K562 (cell line): ENCODE results near the gene PLRG1. TPM values are rescaled to one million over a fixed set of nuclear protein-coding genes. Genes with fewer than 3 reads are reported as not detected.

Experiments
- ARID2 ChIP-seq: fragments of 450-650 bp; IDR thresholded peaks from 2 replicates; pipeline ENCODE4 v1.6.1; 2017; ENCODE audit warnings: antibody characterized with exemption, mild to moderate bottlenecking
- CC2D1A ChIP-seq: fragments of 450-650 bp; IDR thresholded peaks from 2 replicates; pipeline ENCODE4 v1.6.1; 2017; ENCODE audit warnings: mild to moderate bottlenecking
- EWSR1 ChIP-seq: fragments of 450-650 bp; IDR thresholded peaks from 2 replicates; pipeline ENCODE4 v1.6.1; 2018; ENCODE audit warnings: borderline replicate concordance, mild to moderate bottlenecking, low read depth, moderate library complexity; ENCODE audit not compliant: partially characterized antibody
- GTF2F1 ChIP-seq: IDR thresholded peaks from 2 replicates; pipeline ENCODE4 v1.6.1; 2011; ENCODE audit warnings: low read depth, low read length, improper control_type of control experiment
- MEF2A ChIP-seq: IDR thresholded peaks from 2 replicates; pipeline ENCODE4 v1.6.1; 2011; ENCODE audit warnings: low read depth, mild to moderate bottlenecking, low read length, moderate library complexity; ENCODE audit not compliant: control insufficient read depth
- NCOA4 ChIP-seq: fragments of 450-650 bp; IDR thresholded peaks from 2 replicates; pipeline ENCODE4 v1.6.1; 2018; ENCODE audit warnings: mild to moderate bottlenecking; ENCODE audit not compliant: partially characterized antibody
- RBM17 ChIP-seq: fragments of 200-400 bp; formaldehyde crosslinking; IDR thresholded peaks from 2 replicates; pipeline ENCODE4 v1.6.1; 2017; ENCODE audit warnings: low read depth, mild to moderate bottlenecking, low read length, borderline replicate concordance
- YY1 ChIP-seq, 3 experiments: IDR thresholded peaks; 2 replicates each; pipeline ENCODE4 v1.6.1; 2011; ENCODE audit warnings: low read length in 2 of 3, mild to moderate bottlenecking in 2 of 3, moderate library complexity in 2 of 3, borderline replicate concordance in 1 of 3, control low read depth in 1 of 3, low read depth in 1 of 3; ENCODE audit not compliant: insufficient read depth in 3 of 3, insufficient replicate concordance in 2 of 3, control insufficient read depth in 1 of 3, insufficient read length in 1 of 3; ENCODE audit errors: extremely low read depth in 1 of 3
- ZSCAN32 ChIP-seq: fragments of 450-650 bp; formaldehyde crosslinking; IDR thresholded peaks from 2 replicates; pipeline ENCODE4 v1.4.0; 2020; ENCODE audit warnings: mild to moderate bottlenecking, moderate library complexity
- polyA plus RNA-seq, 8 experiments: library from polyadenylated mRNA; depleted of rRNA in 4 of 8; stranded (reverse) in 5 of 8; unstranded in 3 of 8; fragments of >200 nt; fragmentation: Nextera tagmentation in 2 of 8; fragmentation: Illumina TruSeq in 1 of 8; extraction: Ambion mirVana in 2 of 8; extraction: Trizol in 1 of 8; gene quantifications; 2 replicates each; pipeline versions ENCODE4 v1.2.1 to v1.2.3, GENCODE V29; 2011 to 2014; ENCODE audit warnings: inconsistent platforms in 1 of 8, missing spikeins in 1 of 8
- total RNA-seq, 7 experiments: library from RNA; depleted of rRNA in 6 of 7; stranded (reverse); fragments of >200 nt in 6 of 7; fragmentation: Illumina TruSeq in 2 of 7; extraction: Trizol in 2 of 7; gene quantifications; 2 replicates each; pipeline versions ENCODE4 v1.2.1 to v1.2.3, GENCODE V29; 2011 to 2021; ENCODE audit warnings: low replicate concordance in 1 of 7
- TF ChIP-seq, protein P1 (sequence below): fragments of 450-650 bp; formaldehyde crosslinking; IDR thresholded peaks from 2 replicates; pipeline ENCODE4 v1.4.0; 2020; ENCODE audit warnings: mild to moderate bottlenecking, moderate library complexity
- TF ChIP-seq, protein P2 (sequence below): sonication (generic); formaldehyde crosslinking; IDR thresholded peaks from 2 replicates; pipeline ENCODE4 v1.8.0; 2023; ENCODE audit warnings: missing genetic modification reagents, mild to moderate bottlenecking, borderline replicate concordance
- TF ChIP-seq, protein P3 (sequence below): fragments of 450-650 bp; IDR thresholded peaks from 2 replicates; pipeline ENCODE4 v1.6.1; 2016; ENCODE audit warnings: antibody characterized with exemption
- TF ChIP-seq, protein P4 (sequence below): sonication (generic); formaldehyde crosslinking; IDR thresholded peaks from 2 replicates; pipeline ENCODE4 v1.9.0; 2022; ENCODE audit warnings: mild to moderate bottlenecking, missing genetic modification reagents

PLRG1 gene
- total and polyA plus RNA-seq, 9 of the 15 experiments (the other 6 are each of a cell fraction or from before 2014, with no cell fraction given): 48.0 to 248 (median 120) TPM

DNA sequence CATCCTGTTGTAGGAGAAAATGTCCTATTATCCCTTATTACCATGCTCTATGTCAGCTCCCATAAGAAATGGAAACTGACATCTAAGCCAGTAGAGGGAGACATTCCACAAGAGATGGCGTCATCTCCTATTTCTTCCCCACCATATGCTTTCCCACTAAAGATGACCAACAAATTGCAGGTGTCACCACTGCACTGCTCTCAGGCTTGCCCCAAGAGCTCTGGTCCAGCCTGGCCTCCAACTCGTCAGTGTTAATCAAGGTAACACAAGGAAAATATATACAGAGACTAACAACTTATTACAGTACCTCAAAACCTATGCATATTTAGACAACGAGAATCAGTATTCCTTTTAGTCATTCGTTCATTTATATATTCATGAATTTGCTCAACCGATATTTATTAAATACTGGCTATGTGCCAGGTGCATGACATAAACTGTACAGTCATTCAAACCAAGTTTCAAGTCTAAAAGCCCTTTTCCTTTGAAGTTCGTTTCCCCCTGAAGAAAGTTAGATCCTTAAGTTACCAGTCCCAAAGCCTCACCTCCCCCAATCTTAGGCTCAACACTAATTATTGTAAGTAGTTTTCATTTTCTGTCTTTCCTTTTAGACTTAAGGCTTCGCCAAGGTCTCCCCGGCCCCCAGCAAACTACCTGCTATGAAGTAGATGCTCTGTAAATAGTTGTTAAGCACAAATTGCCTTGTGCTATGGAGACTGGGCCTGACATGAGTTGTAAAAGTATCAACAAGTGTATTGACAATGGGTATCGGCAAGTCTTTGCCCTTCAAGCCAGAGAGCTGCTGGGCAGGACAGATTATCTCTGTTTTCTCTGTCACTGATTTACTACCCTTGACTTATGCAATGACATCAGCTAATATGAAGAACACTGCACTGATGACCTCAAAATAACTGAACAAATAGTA is 9.6 kb upstream of the PLRG1 start (continued):
- TF ChIP-seq, protein P1, sequence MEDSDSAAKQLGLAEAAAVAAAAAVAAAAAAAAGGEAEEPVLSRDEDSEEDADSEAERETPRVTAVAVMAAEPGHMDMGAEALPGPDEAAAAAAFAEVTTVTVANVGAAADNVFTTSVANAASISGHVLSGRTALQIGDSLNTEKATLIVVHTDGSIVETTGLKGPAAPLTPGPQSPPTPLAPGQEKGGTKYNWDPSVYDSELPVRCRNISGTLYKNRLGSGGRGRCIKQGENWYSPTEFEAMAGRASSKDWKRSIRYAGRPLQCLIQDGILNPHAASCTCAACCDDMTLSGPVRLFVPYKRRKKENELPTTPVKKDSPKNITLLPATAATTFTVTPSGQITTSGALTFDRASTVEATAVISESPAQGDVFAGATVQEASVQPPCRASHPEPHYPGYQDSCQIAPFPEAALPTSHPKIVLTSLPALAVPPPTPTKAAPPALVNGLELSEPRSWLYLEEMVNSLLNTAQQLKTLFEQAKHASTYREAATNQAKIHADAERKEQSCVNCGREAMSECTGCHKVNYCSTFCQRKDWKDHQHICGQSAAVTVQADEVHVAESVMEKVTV: peak; percentile 78
- TF ChIP-seq RBM17 (no peak), ARID2 (no peak), GTF2F1 (no peak), MEF2A (0 out of 2 replicates have a peak, but pooled peaks have one; percentile 23), YY1 (IDR thresholded peaks at IDR 0.05; ENCODE audit: borderline replicate concordance in 1 of 3, control insufficient read depth in 1 of 3, extremely low read depth in 1 of 3, insufficient read depth in 3 of 3, insufficient read length in 1 of 3, insufficient replicate concordance in 2 of 3, low read depth in 1 of 3, low read length in 2 of 3) (peak in 1 of 3 experiments; percentile 28), EWSR1 (no peak), NCOA4 (no peak), CC2D1A (0 out of 2 replicates have a peak, but pooled peaks have one; percentile 42), ZSCAN32 (CRISPR knock-in tag) (no peak)
- TF ChIP-seq, protein P2, sequence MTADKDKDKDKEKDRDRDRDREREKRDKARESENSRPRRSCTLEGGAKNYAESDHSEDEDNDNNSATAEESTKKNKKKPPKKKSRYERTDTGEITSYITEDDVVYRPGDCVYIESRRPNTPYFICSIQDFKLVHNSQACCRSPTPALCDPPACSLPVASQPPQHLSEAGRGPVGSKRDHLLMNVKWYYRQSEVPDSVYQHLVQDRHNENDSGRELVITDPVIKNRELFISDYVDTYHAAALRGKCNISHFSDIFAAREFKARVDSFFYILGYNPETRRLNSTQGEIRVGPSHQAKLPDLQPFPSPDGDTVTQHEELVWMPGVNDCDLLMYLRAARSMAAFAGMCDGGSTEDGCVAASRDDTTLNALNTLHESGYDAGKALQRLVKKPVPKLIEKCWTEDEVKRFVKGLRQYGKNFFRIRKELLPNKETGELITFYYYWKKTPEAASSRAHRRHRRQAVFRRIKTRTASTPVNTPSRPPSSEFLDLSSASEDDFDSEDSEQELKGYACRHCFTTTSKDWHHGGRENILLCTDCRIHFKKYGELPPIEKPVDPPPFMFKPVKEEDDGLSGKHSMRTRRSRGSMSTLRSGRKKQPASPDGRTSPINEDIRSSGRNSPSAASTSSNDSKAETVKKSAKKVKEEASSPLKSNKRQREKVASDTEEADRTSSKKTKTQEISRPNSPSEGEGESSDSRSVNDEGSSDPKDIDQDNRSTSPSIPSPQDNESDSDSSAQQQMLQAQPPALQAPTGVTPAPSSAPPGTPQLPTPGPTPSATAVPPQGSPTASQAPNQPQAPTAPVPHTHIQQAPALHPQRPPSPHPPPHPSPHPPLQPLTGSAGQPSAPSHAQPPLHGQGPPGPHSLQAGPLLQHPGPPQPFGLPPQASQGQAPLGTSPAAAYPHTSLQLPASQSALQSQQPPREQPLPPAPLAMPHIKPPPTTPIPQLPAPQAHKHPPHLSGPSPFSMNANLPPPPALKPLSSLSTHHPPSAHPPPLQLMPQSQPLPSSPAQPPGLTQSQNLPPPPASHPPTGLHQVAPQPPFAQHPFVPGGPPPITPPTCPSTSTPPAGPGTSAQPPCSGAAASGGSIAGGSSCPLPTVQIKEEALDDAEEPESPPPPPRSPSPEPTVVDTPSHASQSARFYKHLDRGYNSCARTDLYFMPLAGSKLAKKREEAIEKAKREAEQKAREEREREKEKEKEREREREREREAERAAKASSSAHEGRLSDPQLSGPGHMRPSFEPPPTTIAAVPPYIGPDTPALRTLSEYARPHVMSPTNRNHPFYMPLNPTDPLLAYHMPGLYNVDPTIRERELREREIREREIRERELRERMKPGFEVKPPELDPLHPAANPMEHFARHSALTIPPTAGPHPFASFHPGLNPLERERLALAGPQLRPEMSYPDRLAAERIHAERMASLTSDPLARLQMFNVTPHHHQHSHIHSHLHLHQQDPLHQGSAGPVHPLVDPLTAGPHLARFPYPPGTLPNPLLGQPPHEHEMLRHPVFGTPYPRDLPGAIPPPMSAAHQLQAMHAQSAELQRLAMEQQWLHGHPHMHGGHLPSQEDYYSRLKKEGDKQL (CRISPR knock-in tag): no peak
- TF ChIP-seq, protein P3, sequence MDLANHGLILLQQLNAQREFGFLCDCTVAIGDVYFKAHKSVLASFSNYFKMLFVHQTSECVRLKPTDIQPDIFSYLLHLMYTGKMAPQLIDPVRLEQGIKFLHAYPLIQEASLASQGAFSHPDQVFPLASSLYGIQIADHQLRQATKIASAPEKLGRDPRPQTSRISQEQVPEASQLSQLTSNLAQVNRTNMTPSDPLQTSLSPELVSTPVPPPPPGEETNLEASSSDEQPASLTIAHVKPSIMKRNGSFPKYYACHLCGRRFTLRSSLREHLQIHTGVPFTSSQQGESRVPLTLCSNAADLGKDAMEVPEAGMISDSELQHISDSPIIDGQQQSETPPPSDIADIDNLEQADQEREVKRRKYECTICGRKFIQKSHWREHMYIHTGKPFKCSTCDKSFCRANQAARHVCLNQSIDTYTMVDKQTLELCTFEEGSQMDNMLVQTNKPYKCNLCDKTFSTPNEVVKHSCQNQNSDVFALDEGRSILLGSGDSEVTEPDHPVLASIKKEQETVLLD: no peak
- TF ChIP-seq, protein P4, sequence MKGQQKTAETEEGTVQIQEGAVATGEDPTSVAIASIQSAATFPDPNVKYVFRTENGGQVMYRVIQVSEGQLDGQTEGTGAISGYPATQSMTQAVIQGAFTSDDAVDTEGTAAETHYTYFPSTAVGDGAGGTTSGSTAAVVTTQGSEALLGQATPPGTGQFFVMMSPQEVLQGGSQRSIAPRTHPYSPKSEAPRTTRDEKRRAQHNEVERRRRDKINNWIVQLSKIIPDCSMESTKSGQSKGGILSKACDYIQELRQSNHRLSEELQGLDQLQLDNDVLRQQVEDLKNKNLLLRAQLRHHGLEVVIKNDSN (CRISPR knock-in tag): no peak
